SK-N-SH treated with all-trans-retinoic acid at 6 μM for 48 hours (cell line): Measurements from ENCODE around the gene REC114.
"Not testable (repeated sequence)": the region's sequence is repeated elsewhere in the genome, so short reads cannot be mapped to it uniquely, and the experiment has no call there.

Experiments used
- ATAC-seq: fragments of 200-7000 bp; cut with Tn5 transposase; 3 replicates; pipeline ENCODE4 v1.9.1; 2020; ENCODE audit warnings: mild to moderate bottlenecking, moderate library complexity
- ARNTL ChIP-seq: fragments of 450-650 bp; formaldehyde crosslinking; IDR thresholded peaks from 2 replicates; pipeline ENCODE4 v1.5.0; 2020; ENCODE audit warnings: low read depth, mild to moderate bottlenecking, moderate library complexity, borderline replicate concordance
- BACH2 ChIP-seq: fragments of 250-450 bp; sonication (Bioruptor Pico); IDR thresholded peaks from 2 replicates; pipeline ENCODE4 v1.9.0; 2021; ENCODE audit warnings: mild to moderate bottlenecking, borderline replicate concordance
- CSDC2 ChIP-seq: fragments of 250-450 bp; sonication (Bioruptor Pico); IDR thresholded peaks from 2 replicates; pipeline ENCODE4 v1.5.0; 2020; ENCODE audit warnings: mild to moderate bottlenecking, moderate library complexity
- ISL1 ChIP-seq: fragments of 250-450 bp; sonication (Bioruptor Pico); IDR thresholded peaks from 2 replicates; pipeline ENCODE4 v2.1.2; 2022; ENCODE audit warnings: mild to moderate bottlenecking, moderate library complexity
- PPARA ChIP-seq: fragments of 250-450 bp; sonication (Bioruptor Pico); IDR thresholded peaks from 2 replicates; pipeline ENCODE4 v1.5.0; 2020; ENCODE audit warnings: mild to moderate bottlenecking, borderline replicate concordance
- RARB ChIP-seq: fragments of 250-450 bp; sonication (Bioruptor Pico); IDR thresholded peaks from 2 replicates; pipeline ENCODE4 v1.8.0; 2021; ENCODE audit warnings: mild to moderate bottlenecking, moderate library complexity
- SNAI2 ChIP-seq: fragments of 250-450 bp; sonication (Bioruptor Pico); IDR thresholded peaks from 2 replicates; pipeline ENCODE4 v1.5.0; 2020; ENCODE audit warnings: mild to moderate bottlenecking, moderate library complexity
- TCF4 ChIP-seq: fragments of 250-450 bp; sonication (Bioruptor Pico); IDR thresholded peaks from 2 replicates; pipeline ENCODE4 v1.8.0; 2021; ENCODE audit warnings: mild to moderate bottlenecking, moderate library complexity, borderline replicate concordance
- TOX ChIP-seq: fragments of 250-450 bp; sonication (Bioruptor Pico); IDR thresholded peaks from 2 replicates; pipeline ENCODE4 v1.8.0; 2021; ENCODE audit warnings: mild to moderate bottlenecking, moderate library complexity, borderline replicate concordance
- ZC3H10 ChIP-seq: fragments of 250-450 bp; sonication (Bioruptor Pico); IDR thresholded peaks from 2 replicates; pipeline ENCODE4 v1.5.1; 2021; ENCODE audit warnings: mild to moderate bottlenecking, moderate library complexity
- ZFP3 ChIP-seq: fragments of 250-450 bp; sonication (Bioruptor Pico); IDR thresholded peaks from 2 replicates; pipeline ENCODE4 v1.5.0; 2020; ENCODE audit warnings: mild to moderate bottlenecking, moderate library complexity
- ZNF565 ChIP-seq: fragments of 450-650 bp; formaldehyde crosslinking; conservative IDR thresholded peaks from 2 replicates; pipeline ENCODE4 v1.5.0; 2020; ENCODE audit warnings: low read depth, mild to moderate bottlenecking, moderate library complexity
- ZNF70 ChIP-seq: fragments of 450-650 bp; formaldehyde crosslinking; IDR thresholded peaks from 2 replicates; pipeline ENCODE4 v1.5.0; 2020; ENCODE audit warnings: mild to moderate bottlenecking, moderate library complexity
- TF ChIP-seq, protein P1 (sequence below): fragments of 250-450 bp; sonication (Bioruptor Pico); IDR thresholded peaks from 2 replicates; pipeline ENCODE4 v1.5.1; 2020; ENCODE audit warnings: low read depth, mild to moderate bottlenecking, moderate library complexity
- TF ChIP-seq, protein P2 (sequence below): fragments of 250-450 bp; sonication (Bioruptor Pico); IDR thresholded peaks from 2 replicates; pipeline ENCODE4 v1.5.0; 2020; ENCODE audit warnings: mild to moderate bottlenecking, moderate library complexity
- TF ChIP-seq, protein P3 (sequence below): fragments of 250-450 bp; sonication (Bioruptor Pico); IDR thresholded peaks from 2 replicates; pipeline ENCODE4 v1.5.1; 2021; ENCODE audit warnings: mild to moderate bottlenecking, moderate library complexity

The REC114 gene

DNA sequence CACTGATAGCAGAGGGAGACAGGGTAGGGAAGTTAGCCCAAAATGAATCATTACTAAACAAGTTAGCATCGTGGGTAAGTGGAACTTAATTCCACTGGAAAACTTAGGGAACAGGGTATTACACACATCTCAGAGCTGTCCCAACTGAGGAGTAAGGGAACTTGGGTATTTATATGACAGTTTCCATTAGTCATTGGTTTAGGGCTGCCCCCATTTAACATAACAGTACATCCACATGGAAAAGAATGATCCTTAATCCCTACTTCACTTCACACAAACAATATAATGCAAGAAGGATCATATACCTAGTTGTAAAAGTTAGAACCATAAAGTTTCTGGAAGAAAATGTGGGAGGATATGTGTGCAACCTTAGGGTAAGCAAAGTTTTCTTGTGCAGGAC is 4.3 kb upstream of the REC114 start:
- TF ChIP-seq RARB = no peak
- no peak for TF ChIP-seq ZNF565
- no peak for TF ChIP-seq CSDC2 (CRISPR knock-in tag)
- no peak for TF ChIP-seq ZNF70
- no peak for ATAC-seq

DNA sequence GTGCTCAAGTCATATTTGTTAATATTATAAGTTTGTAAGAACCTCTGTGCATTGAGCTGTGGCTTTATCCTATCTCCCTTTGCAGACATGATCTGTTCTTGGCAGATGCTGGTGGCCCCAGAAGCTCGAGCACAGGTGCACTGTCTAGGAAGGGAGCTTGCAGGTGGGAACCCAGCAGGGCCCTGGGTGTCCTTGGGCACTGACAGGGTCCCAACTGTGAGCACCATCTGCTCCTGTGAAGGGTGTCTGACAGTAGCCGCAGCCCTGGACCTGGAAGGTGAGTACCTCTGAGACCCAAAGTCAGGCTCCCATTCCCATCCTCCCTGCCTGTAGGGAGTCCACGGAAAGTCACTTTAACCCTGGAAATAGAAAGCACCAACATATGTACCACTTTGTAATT is 2.4 kb upstream of the REC114 start:
- TF ChIP-seq, protein P1, sequence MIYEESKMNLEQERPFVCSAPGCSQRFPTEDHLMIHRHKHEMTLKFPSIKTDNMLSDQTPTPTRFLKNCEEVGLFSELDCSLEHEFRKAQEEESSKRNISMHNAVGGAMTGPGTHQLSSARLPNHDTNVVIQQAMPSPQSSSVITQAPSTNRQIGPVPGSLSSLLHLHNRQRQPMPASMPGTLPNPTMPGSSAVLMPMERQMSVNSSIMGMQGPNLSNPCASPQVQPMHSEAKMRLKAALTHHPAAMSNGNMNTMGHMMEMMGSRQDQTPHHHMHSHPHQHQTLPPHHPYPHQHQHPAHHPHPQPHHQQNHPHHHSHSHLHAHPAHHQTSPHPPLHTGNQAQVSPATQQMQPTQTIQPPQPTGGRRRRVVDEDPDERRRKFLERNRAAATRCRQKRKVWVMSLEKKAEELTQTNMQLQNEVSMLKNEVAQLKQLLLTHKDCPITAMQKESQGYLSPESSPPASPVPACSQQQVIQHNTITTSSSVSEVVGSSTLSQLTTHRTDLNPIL = no peak
- no peak for ATAC-seq

DNA sequence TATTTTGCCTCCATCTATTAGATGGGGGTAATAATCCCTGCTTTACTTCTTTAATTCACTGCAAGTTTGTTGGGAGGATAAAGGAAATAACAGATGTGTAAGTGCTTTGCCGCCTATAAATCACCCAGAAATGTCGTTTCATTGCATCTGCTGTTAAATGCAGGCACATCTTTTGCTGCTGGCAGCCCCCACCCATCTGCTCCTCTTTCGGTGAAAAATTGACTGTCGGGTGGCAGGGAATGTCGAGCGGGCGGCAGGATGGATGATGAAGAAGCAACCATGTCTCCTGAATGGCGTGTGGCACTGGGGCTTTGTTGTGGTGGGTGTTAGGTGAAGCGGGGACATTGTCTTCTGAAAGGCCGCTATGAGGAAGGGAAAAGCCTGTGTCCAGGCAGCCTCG is 543 bp upstream of the REC114 start:
- ATAC-seq = no peak

DNA sequence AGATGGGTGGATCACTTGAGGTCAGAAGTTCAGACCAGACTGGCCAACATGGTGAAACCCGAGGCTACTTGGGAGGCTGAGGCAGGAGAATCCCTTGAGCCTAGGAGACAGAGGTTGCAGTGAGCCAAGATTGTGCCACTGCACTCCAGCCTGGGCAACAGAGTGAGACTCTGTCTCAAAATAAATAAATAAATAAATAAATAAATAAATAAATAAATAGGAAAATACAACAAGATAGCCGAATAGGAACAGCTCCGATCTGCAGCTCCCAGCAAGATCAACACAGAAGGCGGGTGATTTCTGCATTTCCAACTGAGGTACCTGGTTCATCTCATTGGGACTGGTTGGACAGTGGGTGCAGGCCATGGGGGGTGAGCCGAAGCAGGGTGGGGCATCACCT is 4.5 kb downstream of the REC114 start:
- not testable (repeated sequence) for ATAC-seq

More for the DNA sequence above, 543 bp upstream of the REC114 start:
- TF ChIP-seq ZFP3 (CRISPR knock-in tag) (no peak), ZNF565 (no peak), ZC3H10 (CRISPR knock-in tag) (no peak), TCF4 (CRISPR knock-in tag) (no peak), PPARA (no peak), ZNF70 (no peak)
- TF ChIP-seq, protein P1 = no peak

DNA sequence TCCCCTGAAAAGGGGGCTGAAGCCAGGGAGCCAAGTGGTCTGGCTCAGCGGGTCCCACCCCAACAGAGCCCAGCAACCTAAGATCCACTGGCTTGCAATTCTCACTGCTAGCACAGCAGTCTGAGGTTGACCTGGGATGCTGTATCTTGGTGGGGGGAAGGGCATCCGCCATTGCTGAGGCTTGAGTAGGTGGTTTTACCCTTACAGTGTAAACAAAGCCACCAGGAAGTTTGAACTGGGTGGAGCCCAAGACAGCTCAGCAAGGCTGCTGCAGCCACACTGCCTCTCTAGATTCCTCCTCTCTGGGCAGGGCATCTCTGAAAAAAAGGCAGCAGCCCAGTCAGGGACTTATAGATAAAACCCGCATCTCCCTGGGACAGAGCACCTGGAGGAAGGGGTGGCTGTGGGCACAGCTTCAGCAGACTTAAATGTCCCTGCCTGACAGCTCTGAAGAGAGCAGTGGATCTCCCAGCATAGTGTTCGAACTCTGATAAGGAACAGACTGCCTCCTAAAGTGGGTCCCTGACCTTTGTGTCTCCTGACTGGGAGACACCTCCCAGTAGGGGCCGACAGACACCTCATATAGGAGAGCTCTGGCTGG is 5.3 kb downstream of the REC114 start:
- ATAC-seq = not testable (repeated sequence)

DNA sequence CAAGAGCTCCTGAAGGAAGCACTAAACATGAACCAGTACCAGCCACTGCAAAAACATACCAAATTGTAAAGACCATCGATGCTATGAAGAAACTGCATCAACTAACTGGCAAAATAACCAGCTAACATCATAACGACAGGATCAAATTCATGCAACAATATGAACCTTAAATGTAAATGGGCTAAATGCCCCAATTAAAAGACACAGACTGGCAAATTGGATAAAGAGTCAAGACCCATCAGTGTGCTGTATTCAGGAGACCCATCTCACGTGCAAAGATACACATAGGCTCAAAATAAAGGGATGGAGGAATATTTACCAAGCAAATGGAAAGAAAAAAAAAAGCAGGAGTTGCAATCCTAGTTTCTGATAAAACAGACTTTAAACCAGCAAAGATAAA is 7.0 kb downstream of the REC114 start:
- not testable (repeated sequence) for ATAC-seq

DNA sequence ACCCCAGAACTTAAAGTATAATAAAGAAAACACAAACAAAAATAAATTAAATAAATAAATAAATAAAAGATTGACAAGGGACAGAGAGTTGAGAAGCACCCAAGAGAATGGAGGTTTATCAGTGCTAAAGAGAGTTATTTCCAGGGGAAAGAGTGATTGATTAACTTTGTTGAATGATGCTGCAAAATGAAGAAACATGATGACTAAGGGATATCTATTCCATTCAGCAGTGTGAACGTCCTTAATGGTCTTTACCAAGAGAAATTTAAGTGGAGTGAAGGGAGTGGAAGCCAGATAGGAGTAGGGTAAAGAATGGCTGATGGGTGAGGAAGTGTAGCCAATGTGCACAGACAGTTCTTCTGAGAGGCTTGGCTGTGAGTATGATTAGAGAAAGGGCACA is 11.1 kb downstream of the REC114 start:
- ATAC-seq = no peak
- no peak for TF ChIP-seq ARNTL (CRISPR knock-in tag)
- TF ChIP-seq, protein P2, sequence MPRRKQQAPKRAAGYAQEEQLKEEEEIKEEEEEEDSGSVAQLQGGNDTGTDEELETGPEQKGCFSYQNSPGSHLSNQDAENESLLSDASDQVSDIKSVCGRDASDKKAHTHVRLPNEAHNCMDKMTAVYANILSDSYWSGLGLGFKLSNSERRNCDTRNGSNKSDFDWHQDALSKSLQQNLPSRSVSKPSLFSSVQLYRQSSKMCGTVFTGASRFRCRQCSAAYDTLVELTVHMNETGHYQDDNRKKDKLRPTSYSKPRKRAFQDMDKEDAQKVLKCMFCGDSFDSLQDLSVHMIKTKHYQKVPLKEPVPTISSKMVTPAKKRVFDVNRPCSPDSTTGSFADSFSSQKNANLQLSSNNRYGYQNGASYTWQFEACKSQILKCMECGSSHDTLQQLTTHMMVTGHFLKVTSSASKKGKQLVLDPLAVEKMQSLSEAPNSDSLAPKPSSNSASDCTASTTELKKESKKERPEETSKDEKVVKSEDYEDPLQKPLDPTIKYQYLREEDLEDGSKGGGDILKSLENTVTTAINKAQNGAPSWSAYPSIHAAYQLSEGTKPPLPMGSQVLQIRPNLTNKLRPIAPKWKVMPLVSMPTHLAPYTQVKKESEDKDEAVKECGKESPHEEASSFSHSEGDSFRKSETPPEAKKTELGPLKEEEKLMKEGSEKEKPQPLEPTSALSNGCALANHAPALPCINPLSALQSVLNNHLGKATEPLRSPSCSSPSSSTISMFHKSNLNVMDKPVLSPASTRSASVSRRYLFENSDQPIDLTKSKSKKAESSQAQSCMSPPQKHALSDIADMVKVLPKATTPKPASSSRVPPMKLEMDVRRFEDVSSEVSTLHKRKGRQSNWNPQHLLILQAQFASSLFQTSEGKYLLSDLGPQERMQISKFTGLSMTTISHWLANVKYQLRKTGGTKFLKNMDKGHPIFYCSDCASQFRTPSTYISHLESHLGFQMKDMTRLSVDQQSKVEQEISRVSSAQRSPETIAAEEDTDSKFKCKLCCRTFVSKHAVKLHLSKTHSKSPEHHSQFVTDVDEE (CRISPR knock-in tag) = no peak
- TF ChIP-seq BACH2 (CRISPR knock-in tag) = no peak
- TF ChIP-seq ZC3H10 (CRISPR knock-in tag) = no peak
- no peak for TF ChIP-seq RARB
- TF ChIP-seq ZNF565 = no peak
- no peak for TF ChIP-seq TOX (CRISPR knock-in tag)
- TF ChIP-seq, protein P3, sequence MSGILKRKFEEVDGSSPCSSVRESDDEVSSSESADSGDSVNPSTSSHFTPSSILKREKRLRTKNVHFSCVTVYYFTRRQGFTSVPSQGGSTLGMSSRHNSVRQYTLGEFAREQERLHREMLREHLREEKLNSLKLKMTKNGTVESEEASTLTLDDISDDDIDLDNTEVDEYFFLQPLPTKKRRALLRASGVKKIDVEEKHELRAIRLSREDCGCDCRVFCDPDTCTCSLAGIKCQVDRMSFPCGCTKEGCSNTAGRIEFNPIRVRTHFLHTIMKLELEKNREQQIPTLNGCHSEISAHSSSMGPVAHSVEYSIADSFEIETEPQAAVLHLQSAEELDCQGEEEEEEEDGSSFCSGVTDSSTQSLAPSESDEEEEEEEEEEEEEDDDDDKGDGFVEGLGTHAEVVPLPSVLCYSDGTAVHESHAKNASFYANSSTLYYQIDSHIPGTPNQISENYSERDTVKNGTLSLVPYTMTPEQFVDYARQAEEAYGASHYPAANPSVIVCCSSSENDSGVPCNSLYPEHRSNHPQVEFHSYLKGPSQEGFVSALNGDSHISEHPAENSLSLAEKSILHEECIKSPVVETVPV (CRISPR knock-in tag) = no peak
- TF ChIP-seq, protein P1 = no peak
- TF ChIP-seq ISL1 (CRISPR knock-in tag) = no peak
- no peak for TF ChIP-seq SNAI2 (CRISPR knock-in tag)
- TF ChIP-seq, all 23 proteins: peak for 0
